Activated naive CD4-positive, alpha-beta T cell treated with anti-CD3 and anti-CD28 coated beads for 36 hours (primary cell): ENCODE data around the gene TMEM213. TPM values are rescaled to one million over a fixed set of nuclear protein-coding genes. Genes with fewer than 3 reads are reported as not detected.
"Not testable (repeated sequence)": the region's sequence is repeated elsewhere in the genome, so short reads cannot be mapped to it uniquely, and the experiment has no call there.

Experiments
- CTCF ChIA-PET: fragments of 350-600 bp; sonication (Branson Sonifier 250); formaldehyde crosslinking; loops from one replicate; lab custom pipeline; 2021; ENCODE audit warnings: antibody characterized with exemption; lab: Charles Lee
- DNase-seq: peaks from one replicate; pipeline ENCODE4 v3.0.0-alpha.2; 2020
- H3K27ac Mint-ChIP-seq: one replicate; pipeline ENCODE4 v1.8.0; 2021; ENCODE audit warnings: mild to moderate bottlenecking, mixed read lengths
- H3K27me3 Mint-ChIP-seq: one replicate; pipeline ENCODE4 v1.8.0; 2021; ENCODE audit warnings: low read depth, mixed read lengths
- H3K36me3 Mint-ChIP-seq: one replicate; pipeline ENCODE4 v1.8.0; 2021; ENCODE audit warnings: low read depth, mixed read lengths
- H3K4me1 Mint-ChIP-seq: one replicate; pipeline ENCODE4 v1.8.0; 2021; ENCODE audit warnings: low read depth, mixed read lengths
- H3K4me3 Mint-ChIP-seq: one replicate; pipeline ENCODE4 v1.8.0; 2021; ENCODE audit warnings: mild to moderate bottlenecking, moderate library complexity, mixed read lengths
- H3K9me3 Mint-ChIP-seq: one replicate; pipeline ENCODE4 v1.8.0; 2021; ENCODE audit warnings: mixed read lengths
- intact Hi-C: fragments of 100-400 bp; cut with micrococcal nuclease; formaldehyde crosslinking; loops from one replicate; pipeline ENCODE4 v1.15.1; 2023
- total RNA-seq, 2 experiments: library from RNA; stranded (reverse); gene quantifications; one replicate each; pipeline ENCODE4 v1.2.3, GENCODE V29; 2021

TMEM213 gene
- total RNA-seq, 2 experiments from 2014 or later = not detected

DNA sequence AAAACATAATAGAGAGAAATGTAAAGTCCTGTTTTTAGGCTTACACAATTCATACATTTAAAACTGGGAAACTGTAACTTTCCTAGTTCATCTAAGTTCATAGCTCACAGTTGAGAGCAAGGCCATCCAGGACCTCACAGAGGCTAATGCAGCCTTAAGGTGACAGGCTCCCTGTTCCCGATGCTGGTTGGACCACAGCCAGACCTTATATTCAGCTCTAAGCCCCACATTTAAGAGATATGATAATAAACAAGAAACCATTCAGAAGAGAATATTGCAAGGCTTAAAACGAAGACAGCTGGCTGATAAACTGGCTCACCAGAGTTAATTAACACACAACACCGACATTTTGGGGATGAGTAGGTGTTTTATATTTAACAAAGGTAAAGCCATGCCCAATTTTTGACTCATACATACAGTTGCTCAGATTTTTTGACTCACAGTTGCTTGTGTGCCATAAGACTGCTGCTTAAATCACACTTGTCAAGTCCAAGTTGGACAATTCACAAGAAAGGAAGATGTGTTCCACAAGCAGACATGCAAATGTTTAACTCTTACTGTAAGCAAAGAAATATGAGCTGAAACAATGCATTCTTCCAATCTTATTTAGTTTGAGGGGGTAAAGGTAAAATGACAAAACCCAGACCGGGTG, 41.1 kb upstream of the TMEM213 start:
- CTCF ChIA-PET = interaction anchor here (0.6 to 0.7 kb wide), 2 partner anchors 110 to 745 kb away, joined by 3 read pairs; no protein-coding TSS in a partner anchor
- Mint-ChIP-seq H3K9me3 (no peaks in the 10 kb centered on the region), H3K27ac (peak overlapping the region; percentile 14), H3K27me3 (no peaks in the 10 kb centered on the region), H3K4me3 (no peak overlapping the region), H3K4me1 (peaks cover 38% of the 10 kb centered on the region), H3K36me3 (no peaks in the 10 kb centered on the region)
- DNase-seq = no peak
- intact Hi-C loops = loop anchor here (10.0 kb wide), 2 partner anchors 348 to 1018 kb away; partner anchors contain the start of genes HIPK2 and ZC3HAV1

DNA sequence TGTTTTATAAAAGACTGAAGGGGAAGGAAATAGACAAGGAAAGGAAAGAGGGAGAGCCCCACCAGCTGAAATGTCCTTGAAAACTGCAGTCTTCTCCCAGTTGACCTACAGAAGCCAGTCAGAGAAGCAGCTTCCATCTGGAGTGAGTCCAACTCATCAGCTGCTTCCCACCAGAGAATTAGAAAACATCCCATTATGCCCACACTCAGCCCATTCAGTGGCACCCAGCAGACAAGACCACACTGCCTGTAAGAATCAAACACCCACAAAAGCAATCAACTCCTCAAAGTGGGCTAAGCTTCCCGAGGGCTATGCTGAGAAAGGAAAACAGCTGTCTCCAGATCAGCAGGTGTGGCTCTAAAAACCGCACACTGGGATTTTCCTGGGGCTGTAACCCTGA, 29.6 kb upstream of the TMEM213 start:
- DNase-seq = no peak
- H3K9me3 Mint-ChIP-seq = no peaks in the 10 kb centered on the region
- no peaks in the 10 kb centered on the region for H3K27me3 Mint-ChIP-seq
- no peaks in the 10 kb centered on the region for H3K4me1 Mint-ChIP-seq
- intact Hi-C loops = no loop called here
- H3K27ac Mint-ChIP-seq = no peak overlapping the region
- H3K36me3 Mint-ChIP-seq = no peaks in the 10 kb centered on the region
- no peak overlapping the region for H3K4me3 Mint-ChIP-seq
- CTCF ChIA-PET = no interaction called here

DNA sequence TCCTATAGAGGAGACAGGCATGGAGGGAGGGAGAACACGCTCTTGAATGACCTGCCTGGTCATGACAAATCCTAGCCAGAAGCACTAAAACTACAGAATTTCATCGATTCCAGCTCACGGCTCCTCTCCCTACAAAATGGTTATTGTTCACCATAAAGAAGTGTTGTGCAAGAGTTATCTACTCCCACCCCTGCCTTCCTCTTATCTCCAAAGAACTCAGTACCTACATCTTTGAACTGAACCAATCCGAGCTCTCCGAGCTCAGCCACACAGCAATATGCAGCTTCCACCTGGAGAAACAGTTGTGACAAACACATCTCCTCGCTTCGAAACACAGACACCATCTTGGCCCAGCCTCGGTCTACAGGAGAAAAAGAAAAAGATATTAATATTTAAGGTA, 26.9 kb upstream of the TMEM213 start:
- Mint-ChIP-seq H3K27ac (no peak overlapping the region), H3K9me3 (no peaks in the 10 kb centered on the region), H3K27me3 (no peaks in the 10 kb centered on the region), H3K4me3 (no peak overlapping the region), H3K36me3 (no peaks in the 10 kb centered on the region), H3K4me1 (no peaks in the 10 kb centered on the region)
- intact Hi-C loops = no loop called here
- no peak for DNase-seq
- CTCF ChIA-PET = interaction anchor here (0.5 kb wide), 1 partner anchor 279 kb away, joined by 3 read pairs; no protein-coding TSS in a partner anchor

DNA sequence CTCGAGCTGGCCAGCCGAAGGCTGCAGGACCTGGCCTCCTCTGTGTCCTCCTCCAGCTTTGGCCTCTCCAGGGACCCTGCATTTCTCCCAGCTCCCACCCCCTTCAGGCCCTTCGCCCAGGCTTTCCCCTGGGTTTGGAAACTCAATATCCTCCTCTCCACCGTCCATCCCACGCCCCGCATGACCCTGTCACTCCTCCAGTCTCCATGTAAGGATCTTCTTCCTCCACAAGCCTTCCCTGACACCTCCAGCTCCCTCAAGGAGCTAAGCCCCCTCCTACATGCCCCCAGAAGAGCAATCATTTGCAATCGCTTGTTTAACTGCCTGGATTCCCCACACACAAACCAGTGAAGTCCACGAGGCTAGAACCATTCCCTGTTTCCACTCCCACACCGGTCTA, 24.6 kb upstream of the TMEM213 start:
- intact Hi-C loops = no loop called here
- no peak overlapping the region for H3K4me3 Mint-ChIP-seq
- CTCF ChIA-PET = no interaction called here
- no peaks in the 10 kb centered on the region for H3K27me3 Mint-ChIP-seq
- no peaks in the 10 kb centered on the region for H3K4me1 Mint-ChIP-seq
- no peak for DNase-seq
- no peaks in the 10 kb centered on the region for H3K9me3 Mint-ChIP-seq
- no peaks in the 10 kb centered on the region for H3K36me3 Mint-ChIP-seq
- no peak overlapping the region for H3K27ac Mint-ChIP-seq

DNA sequence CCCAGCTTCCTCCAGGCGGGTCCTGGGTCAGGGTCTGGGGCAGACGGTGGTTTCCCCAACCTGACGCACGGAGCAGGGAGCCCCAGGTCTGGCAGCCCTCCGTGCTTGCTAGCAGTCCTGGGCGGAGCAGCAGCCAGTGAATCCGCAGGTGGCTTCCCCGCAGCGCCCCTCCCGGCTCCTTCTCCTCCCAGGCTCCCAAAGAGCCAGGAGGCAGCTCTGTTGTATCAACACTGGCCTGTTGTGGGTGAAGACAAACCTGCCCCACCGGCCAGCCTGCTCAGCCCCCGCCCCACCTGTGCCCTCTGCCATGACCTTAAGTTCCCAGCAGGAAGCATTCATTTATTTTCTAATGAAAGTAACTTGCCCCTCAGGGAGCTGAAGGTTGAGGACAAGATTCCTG, 24.0 kb upstream of the TMEM213 start:
- H3K4me1 Mint-ChIP-seq = no peaks in the 10 kb centered on the region

DNA sequence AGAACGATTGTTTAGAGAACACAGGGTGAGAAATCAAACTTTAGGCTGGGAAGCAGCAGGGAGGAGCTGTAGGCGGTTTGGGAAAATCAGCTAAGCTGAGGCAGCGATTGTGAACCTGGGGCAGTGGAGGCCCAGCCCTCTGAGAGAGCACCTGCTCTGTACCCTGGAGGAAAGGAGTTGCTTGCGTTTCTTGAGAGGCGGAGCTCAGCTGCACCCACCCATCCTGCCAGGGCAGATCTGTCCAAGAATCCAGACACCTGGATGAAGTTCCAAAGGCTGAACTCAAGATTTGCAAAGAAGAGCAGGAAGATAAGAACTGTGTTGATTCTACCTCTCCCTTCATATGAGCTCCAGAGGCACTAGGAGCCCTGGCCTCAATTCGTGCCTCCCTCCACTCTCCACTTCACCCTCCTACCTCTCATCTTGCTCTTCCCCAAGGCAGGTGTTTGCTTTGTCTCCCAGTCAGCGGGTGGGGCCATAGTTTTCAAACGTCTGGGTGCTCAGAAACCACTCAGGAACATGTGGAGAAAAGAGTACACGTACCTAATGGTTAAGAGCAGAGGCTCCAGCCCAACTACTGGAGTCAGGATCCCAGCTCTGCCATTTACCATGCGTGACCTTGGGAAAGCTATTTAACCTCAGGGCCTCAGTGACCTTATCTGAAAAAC, 21.5 kb upstream of the TMEM213 start:
- intact Hi-C loops = no loop called here
- no peak overlapping the region for H3K4me3 Mint-ChIP-seq
- no peak overlapping the region for H3K27ac Mint-ChIP-seq
- no peaks in the 10 kb centered on the region for H3K9me3 Mint-ChIP-seq
- CTCF ChIA-PET = no interaction called here
- no peak for DNase-seq
- H3K27me3 Mint-ChIP-seq = no peaks in the 10 kb centered on the region
- no peaks in the 10 kb centered on the region for H3K4me1 Mint-ChIP-seq
- no peaks in the 10 kb centered on the region for H3K36me3 Mint-ChIP-seq

More for the DNA sequence above, 24.0 kb upstream of the TMEM213 start:
- H3K27ac Mint-ChIP-seq = no peak overlapping the region
- H3K36me3 Mint-ChIP-seq = no peaks in the 10 kb centered on the region
- intact Hi-C loops = no loop called here
- no peaks in the 10 kb centered on the region for H3K27me3 Mint-ChIP-seq
- H3K4me3 Mint-ChIP-seq = no peak overlapping the region
- CTCF ChIA-PET = interaction anchor here (0.7 kb wide), 1 partner anchor 236 kb away, joined by 3 read pairs; no protein-coding TSS in a partner anchor
- DNase-seq = no peak
- no peaks in the 10 kb centered on the region for H3K9me3 Mint-ChIP-seq

DNA sequence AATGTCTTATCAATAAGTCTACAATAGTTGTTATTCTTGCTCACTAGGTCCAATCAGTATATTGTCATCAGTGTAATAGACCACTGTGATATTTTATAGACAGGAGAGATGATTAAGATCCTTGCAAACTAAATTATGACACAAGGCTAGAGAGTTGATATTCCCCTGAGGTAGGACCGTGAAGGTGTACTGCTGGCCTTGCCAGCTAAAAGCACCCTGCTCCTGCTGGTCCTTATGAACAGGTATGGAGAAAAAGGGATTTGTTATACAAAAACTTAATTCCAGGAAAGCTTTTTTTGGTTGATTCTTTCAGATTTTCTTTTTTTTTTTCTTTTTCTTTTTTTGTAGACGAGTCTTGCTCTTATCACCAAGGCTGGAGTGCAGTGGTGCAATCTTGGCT, 16.8 kb upstream of the TMEM213 start:
- no peaks in the 10 kb centered on the region for H3K36me3 Mint-ChIP-seq
- DNase-seq = no peak

DNA sequence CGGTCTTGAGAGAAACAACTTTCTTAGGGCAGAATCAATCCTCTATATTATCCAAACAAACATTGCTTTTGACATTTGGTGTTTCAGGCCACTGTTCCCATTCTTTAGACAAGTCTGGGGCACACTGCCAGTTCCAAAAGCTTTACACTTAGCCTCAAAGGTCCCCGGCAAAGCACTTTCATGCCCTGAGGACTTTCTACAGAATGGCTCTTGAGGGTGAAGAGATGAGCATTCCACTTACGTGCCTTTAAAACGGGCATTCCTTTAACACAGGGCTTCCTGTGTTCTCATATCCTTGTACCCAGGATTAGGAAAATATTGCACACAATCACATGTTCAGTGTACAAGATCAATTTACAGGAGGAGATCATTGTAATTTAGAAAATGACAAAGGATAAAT, 13.1 kb upstream of the TMEM213 start:
- no peak for DNase-seq
- no peak overlapping the region for H3K27ac Mint-ChIP-seq
- no peak overlapping the region for H3K4me3 Mint-ChIP-seq
- intact Hi-C loops = no loop called here
- CTCF ChIA-PET = interaction anchor here (0.6 kb wide), 1 partner anchor 24 kb away, joined by 3 read pairs; no protein-coding TSS in a partner anchor
- peaks cover 6% of the 10 kb centered on the region for H3K9me3 Mint-ChIP-seq
- H3K4me1 Mint-ChIP-seq = no peaks in the 10 kb centered on the region
- peaks cover 4% of the 10 kb centered on the region for H3K27me3 Mint-ChIP-seq
- H3K36me3 Mint-ChIP-seq = no peaks in the 10 kb centered on the region

More for the DNA sequence above, 16.8 kb upstream of the TMEM213 start:
- no peak overlapping the region for H3K27ac Mint-ChIP-seq
- H3K4me1 Mint-ChIP-seq = no peaks in the 10 kb centered on the region
- CTCF ChIA-PET = no interaction called here
- peaks cover 3% of the 10 kb centered on the region for H3K27me3 Mint-ChIP-seq
- intact Hi-C loops = no loop called here
- no peak overlapping the region for H3K4me3 Mint-ChIP-seq
- H3K9me3 Mint-ChIP-seq = no peaks in the 10 kb centered on the region

DNA sequence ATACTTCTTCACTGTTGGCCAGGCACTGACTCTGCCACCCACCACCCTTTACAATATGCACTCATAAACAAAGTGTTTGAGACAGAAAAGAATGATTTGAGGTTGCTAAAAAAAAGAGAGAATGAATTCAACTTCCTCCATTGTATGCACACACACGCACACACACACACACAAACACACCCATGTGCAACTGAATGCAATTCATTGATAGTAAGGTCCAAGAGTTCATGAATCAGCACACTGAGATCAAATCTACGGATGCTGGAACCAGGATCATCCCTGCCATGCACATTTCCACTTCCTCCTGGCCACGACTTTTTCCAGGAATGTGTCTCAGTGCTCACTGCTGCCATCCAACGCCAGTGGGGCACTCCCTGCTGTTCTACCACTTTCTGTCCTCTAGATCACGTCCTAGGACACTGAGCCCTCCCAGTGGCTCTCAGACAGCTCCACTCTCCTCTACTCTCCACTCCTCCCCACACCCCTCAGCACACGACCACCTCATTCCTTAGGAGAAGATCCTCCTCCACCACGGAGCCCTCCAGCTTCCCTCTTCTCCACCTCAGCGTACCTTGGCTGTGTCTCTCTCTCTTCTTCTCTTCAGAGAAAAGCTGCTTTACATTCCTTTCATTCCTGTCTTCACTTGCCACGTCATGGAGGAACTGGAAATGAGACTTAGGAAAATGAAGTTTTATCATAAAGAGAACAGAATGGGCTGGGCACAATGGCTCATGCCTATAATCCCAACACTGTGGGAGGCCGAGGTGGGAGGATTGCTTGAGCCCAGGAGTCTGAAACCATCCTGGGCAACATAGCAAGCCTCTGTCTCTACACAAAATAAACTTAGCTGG, 12.0 kb upstream of the TMEM213 start:
- CTCF ChIA-PET = no interaction called here
- Mint-ChIP-seq H3K27ac (no peak overlapping the region), H3K9me3 (peaks cover 6% of the 10 kb centered on the region), H3K4me1 (no peaks in the 10 kb centered on the region), H3K4me3 (no peak overlapping the region), H3K27me3 (peaks cover 4% of the 10 kb centered on the region), H3K36me3 (no peaks in the 10 kb centered on the region)
- DNase-seq = no peak
- intact Hi-C loops = no loop called here

DNA sequence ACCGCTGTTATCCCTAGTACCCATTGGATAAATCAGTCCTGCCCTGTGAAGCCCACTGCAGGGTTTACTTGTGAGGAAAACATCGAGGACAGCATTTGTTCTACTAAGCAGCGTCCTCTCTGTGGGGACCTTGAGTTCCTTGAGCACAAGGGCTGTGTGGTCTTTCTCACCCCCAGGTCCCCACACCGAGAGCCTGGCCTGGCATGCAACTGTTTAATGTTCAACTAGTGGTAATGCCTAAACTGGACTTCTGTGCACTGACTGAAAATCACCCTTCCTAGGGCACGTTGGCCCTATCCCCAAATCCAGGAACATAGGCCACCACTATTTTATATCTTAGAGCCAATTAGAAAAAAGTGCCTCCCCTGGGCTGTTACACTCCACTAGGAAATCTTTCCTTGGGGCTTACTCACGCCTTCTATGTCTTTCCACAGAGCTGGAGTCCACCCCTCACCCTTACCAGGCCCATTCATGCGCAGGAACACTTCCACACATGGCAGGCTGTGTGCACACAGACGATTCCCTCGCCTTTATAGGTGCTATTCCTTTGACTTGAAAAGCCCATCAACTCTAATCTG, 1.7 kb upstream of the TMEM213 start:
- Mint-ChIP-seq H3K4me1 (peaks cover 10% of the 10 kb centered on the region), H3K9me3 (no peaks in the 10 kb centered on the region), H3K27ac (no peak overlapping the region), H3K4me3 (no peak overlapping the region), H3K36me3 (no peaks in the 10 kb centered on the region), H3K27me3 (no peaks in the 10 kb centered on the region)
- CTCF ChIA-PET = no interaction called here
- DNase-seq = no peak
- intact Hi-C loops = no loop called here

DNA sequence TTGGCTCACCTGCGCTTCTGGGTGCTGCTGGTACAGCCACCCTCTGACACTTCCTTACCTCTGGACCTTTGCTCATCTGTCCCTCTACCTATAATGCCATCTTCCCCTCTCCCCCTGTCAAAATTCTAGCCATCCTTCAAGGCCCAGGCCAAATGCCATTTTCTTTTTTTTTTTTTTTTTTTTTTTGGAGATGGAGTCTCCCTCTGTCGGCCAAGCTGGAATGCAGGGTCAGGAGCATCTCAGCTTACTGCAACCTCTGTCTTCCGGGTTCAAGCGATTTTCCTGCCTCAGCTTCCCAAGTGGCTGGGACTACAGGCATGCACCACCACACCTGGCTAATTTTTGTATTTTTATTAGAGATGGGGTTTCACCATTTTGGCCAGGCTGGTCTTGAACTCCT, 748 bp upstream of the TMEM213 start:
- DNase-seq, CTCF ChIA-PET, H3K27ac Mint-ChIP-seq, H3K9me3 Mint-ChIP-seq, H3K27me3 Mint-ChIP-seq, H3K36me3 Mint-ChIP-seq, H3K4me1 Mint-ChIP-seq, intact Hi-C loops, H3K4me3 Mint-ChIP-seq: not testable (repeated sequence)

DNA sequence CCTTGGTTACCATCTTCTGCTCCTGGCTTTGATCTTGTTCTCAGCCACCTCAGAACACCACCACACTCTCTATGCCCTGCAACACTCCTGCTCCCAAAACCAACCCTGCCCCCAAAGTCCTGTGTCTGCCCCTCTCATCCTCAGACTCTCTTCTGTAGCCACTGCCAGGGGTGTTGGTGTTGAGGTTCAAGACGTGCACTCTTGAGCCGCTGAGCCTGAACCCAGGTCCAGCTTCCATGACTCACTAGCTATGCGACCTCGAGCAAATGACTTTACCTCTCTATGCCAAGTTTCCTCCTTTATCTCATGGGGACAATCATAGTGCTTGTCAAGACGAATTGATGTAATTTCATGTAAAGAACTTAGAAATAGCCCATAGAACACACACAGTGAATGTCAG, 1.0 kb downstream of the TMEM213 start:
- CTCF ChIA-PET = interaction anchor here (0.6 kb wide), 1 partner anchor 217 kb away, joined by 3 read pairs; no protein-coding TSS in a partner anchor
- intact Hi-C loops = no loop called here
- no peak for DNase-seq
- no peaks in the 10 kb centered on the region for H3K27me3 Mint-ChIP-seq
- H3K4me1 Mint-ChIP-seq = peaks cover 10% of the 10 kb centered on the region
- no peaks in the 10 kb centered on the region for H3K36me3 Mint-ChIP-seq
- H3K9me3 Mint-ChIP-seq = no peaks in the 10 kb centered on the region
- H3K27ac Mint-ChIP-seq = no peak overlapping the region
- H3K4me3 Mint-ChIP-seq = no peak overlapping the region
